Fibroblast of lung (primary cell): ENCODE results near the gene ZNHIT1. TPM values are rescaled to one million over a fixed set of nuclear protein-coding genes. Genes with fewer than 3 reads are reported as not detected.

Experiments
- DNase-seq, 2 donors: peaks; one replicate each; pipeline versions ENCODE4 v3.0.0 to v3.0.0-alpha.2; 2010; ENCODE audit warnings: low read depth in 2 of 2
- H2AFZ ChIP-seq: 2 replicates; pipeline ENCODE4 v1.5.1; 2012; ENCODE audit warnings: low read length, control low read depth, inconsistent platforms
- H3K27ac ChIP-seq: 2 replicates; pipeline ENCODE4 v1.5.1; 2011; ENCODE audit warnings: low read length, control low read depth; ENCODE audit not compliant: insufficient read depth
- H3K27me3 ChIP-seq: 2 replicates; pipeline ENCODE4 v1.5.1; 2011; ENCODE audit warnings: mild to moderate bottlenecking, low read length; ENCODE audit not compliant: control insufficient read depth, insufficient read depth
- H3K36me3 ChIP-seq: 2 replicates; pipeline ENCODE4 v1.5.1; 2011; ENCODE audit warnings: low read length; ENCODE audit not compliant: control insufficient read depth, insufficient read depth
- H3K4me1 ChIP-seq: 2 replicates; pipeline ENCODE4 v1.5.1; 2011; ENCODE audit warnings: low read length; ENCODE audit not compliant: control insufficient read depth, insufficient read depth; ENCODE audit errors: extremely low read depth
- H3K4me2 ChIP-seq: 2 replicates; pipeline ENCODE4 v1.5.1; 2011; ENCODE audit warnings: low read length, control low read depth; ENCODE audit not compliant: insufficient read depth; ENCODE audit errors: extremely low read depth
- H3K4me3 ChIP-seq, 4 experiments: fragments of 200-600 bp in 1 of 4; sonication (generic) in 1 of 4; replicated peaks in 1 of 4; 2 replicates each; pipeline ENCODE4 v1.5.1; 2011 to 2016; ENCODE audit warnings: low read length in 4 of 4, low read depth in 3 of 4, mild to moderate bottlenecking in 3 of 4, control low read depth in 2 of 4, inconsistent platforms in 1 of 4, mixed read lengths in 1 of 4; ENCODE audit not compliant: insufficient read depth in 1 of 4; ENCODE audit errors: control extremely low read depth in 1 of 4
- H3K79me2 ChIP-seq: 2 replicates; pipeline ENCODE4 v1.5.1; 2012; ENCODE audit warnings: mild to moderate bottlenecking, low read length, inconsistent platforms; ENCODE audit not compliant: control insufficient read depth, insufficient read depth
- H3K9ac ChIP-seq: 2 replicates; pipeline ENCODE4 v1.5.1; 2011; ENCODE audit warnings: mild to moderate bottlenecking, low read length, control low read depth; ENCODE audit not compliant: insufficient read depth
- H3K9me3 ChIP-seq: 2 replicates; pipeline ENCODE4 v1.5.1; 2012; ENCODE audit warnings: low read depth, low read length; ENCODE audit not compliant: control insufficient read depth, insufficient read depth
- H4K20me1 ChIP-seq: 2 replicates; pipeline ENCODE4 v1.5.1; 2011; ENCODE audit warnings: low read length; ENCODE audit not compliant: control insufficient read depth, insufficient read depth; ENCODE audit errors: extremely low read depth
- EZH2 ChIP-seq: IDR thresholded peaks from 2 replicates; pipeline ENCODE4 v1.5.1; 2012; ENCODE audit warnings: low read length, control low read depth, mild to moderate bottlenecking; ENCODE audit errors: missing control alignments
- polyA plus RNA-seq, 2 donors: library from polyadenylated mRNA; depleted of rRNA in 1 of 2; stranded (reverse) in 1 of 2; unstranded in 1 of 2; fragments of >200 nt; gene quantifications; 2 replicates each; pipeline ENCODE4 v1.2.1, GENCODE V29; 2011 to 2012; ENCODE audit warnings: missing spikeins in 1 of 2
- total RNA-seq: library from RNA; depleted of rRNA; stranded (reverse); fragments of >200 nt; gene quantifications from 2 replicates; pipeline ENCODE4 v1.2.1, GENCODE V29; 2014
- TF ChIP-seq, protein P1 (sequence below), 2 donors: IDR thresholded peaks in 1 of 2; conservative IDR thresholded peaks in 1 of 2; 1 replicate in 1 of 2; 2 replicates in 1 of 2; pipeline ENCODE4 v1.5.1; 2011 to 2012; ENCODE audit warnings: low read length in 2 of 2, control low read depth in 1 of 2, inconsistent platforms in 1 of 2, low read depth in 1 of 2, mild to moderate bottlenecking in 1 of 2

The ZNHIT1 gene
- total and polyA plus RNA-seq, 2 donors (not counting 1 experiment from before 2014, with no cell fraction given), result 36.6 to 62.1 TPM

DNA sequence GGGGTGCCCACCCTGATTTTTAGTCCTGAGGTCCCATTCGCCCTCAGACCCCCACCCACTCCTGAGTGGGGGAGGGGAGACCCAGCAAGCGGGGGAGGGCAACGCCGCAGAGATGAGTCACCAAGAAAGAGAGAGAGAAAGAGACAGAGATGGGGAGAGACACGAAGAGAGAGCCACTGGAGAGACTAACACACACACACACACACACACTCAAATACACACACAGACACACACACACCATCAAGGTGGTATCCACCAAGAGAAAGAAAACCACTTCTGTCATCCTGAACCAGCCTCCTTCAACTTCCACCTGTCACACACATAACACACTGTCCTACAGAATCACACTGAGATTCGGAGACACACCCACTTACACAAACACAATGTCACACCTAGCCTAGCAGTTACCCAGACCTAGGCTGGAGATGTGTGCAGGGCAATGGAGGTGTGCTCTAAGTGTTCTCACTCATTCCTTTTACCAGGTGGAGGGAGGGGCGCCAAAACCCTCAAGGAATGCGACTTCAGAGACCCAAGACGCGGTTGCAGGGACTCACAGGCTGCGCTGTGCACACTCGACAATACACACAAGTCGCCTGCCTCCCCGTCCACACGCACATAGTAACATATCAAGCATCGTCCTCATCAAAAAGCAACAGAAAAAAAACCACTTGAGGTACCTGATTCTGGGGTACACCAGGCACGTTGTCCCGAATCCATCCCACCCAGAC is 48.7 kb upstream of the ZNHIT1 start:
- Histone ChIP-seq H3K4me3 (peak overlapping the region in 2 of 4 experiments; percentile 4 to 20), H3K9me3 (no peaks in the 10 kb centered on the region), H3K27me3 (peaks cover 65% of the 10 kb centered on the region), H2AFZ (no peak overlapping the region), H3K79me2 (no peaks in the 10 kb centered on the region), H3K9ac (no peak overlapping the region), H3K4me2 (peak overlapping the region; percentile 78), H3K4me1 (peaks cover 25% of the 10 kb centered on the region), H4K20me1 (peaks cover 2% of the 10 kb centered on the region), H3K27ac (no peak overlapping the region), H3K36me3 (no peaks in the 10 kb centered on the region)
- TF ChIP-seq, protein P1, sequence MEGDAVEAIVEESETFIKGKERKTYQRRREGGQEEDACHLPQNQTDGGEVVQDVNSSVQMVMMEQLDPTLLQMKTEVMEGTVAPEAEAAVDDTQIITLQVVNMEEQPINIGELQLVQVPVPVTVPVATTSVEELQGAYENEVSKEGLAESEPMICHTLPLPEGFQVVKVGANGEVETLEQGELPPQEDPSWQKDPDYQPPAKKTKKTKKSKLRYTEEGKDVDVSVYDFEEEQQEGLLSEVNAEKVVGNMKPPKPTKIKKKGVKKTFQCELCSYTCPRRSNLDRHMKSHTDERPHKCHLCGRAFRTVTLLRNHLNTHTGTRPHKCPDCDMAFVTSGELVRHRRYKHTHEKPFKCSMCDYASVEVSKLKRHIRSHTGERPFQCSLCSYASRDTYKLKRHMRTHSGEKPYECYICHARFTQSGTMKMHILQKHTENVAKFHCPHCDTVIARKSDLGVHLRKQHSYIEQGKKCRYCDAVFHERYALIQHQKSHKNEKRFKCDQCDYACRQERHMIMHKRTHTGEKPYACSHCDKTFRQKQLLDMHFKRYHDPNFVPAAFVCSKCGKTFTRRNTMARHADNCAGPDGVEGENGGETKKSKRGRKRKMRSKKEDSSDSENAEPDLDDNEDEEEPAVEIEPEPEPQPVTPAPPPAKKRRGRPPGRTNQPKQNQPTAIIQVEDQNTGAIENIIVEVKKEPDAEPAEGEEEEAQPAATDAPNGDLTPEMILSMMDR (conservative IDR thresholded peaks at IDR 0.05 in 1 of 2, IDR thresholded peaks at IDR 0.05 in 1 of 2; ENCODE audit: low read depth in 1 of 2, low read length in 2 of 2), result no peak
- TF ChIP-seq EZH2, result no peak
- no peak for DNase-seq

DNA sequence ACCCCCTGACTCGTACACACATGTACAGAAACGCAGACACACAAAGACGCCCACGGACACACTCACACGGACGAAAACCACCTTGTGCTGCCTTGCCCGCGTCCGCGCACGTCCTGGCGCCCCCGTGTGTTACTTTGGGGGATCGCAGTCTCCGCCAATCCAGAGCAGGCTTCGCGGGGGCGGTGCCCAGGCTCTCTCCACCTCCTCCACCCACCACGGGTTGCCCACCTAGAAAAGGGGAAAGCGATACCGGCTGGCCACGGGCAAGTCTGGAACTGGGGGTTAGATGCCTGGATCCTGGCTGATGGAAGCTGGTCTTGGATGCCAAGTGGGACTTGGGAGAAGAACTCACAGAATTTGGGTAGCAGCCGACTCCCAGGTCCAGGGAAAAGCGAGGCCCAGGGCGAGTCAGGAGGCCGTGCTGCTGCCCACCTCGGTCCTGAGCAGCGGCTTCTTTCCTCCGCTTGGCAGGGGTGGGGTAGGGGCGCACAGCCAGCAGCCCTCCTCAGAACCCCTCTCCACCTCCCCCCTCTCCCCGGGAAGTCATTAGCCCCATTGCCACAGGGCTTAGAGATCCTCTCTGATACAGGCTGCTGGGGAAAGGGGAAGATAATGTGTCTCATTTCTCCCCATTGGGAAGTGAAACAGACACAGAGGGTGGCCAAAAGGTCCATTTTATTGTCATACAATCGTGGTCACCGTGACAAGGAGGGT is 48.0 kb upstream of the ZNHIT1 start:
- peak overlapping the region; percentile 78 for H3K4me2 ChIP-seq
- H3K9me3 ChIP-seq, result no peaks in the 10 kb centered on the region
- no peak for TF ChIP-seq EZH2
- TF ChIP-seq, protein P1 (conservative IDR thresholded peaks at IDR 0.05 in 1 of 2, IDR thresholded peaks at IDR 0.05 in 1 of 2; ENCODE audit: low read depth in 1 of 2, low read length in 2 of 2), result peak; percentile 88 to 97
- H3K36me3 ChIP-seq, result no peaks in the 10 kb centered on the region
- H3K4me1 ChIP-seq, result peaks cover 25% of the 10 kb centered on the region
- H3K27me3 ChIP-seq, result peaks cover 63% of the 10 kb centered on the region
- no peaks in the 10 kb centered on the region for H3K79me2 ChIP-seq
- H3K4me3 ChIP-seq, result peak overlapping the region in 1 of 4 experiments; percentile 20
- no peak overlapping the region for H3K27ac ChIP-seq
- peak; percentile 53 to 56 for DNase-seq
- H4K20me1 ChIP-seq, result peaks cover 2% of the 10 kb centered on the region
- H2AFZ ChIP-seq, result no peak overlapping the region
- H3K9ac ChIP-seq, result no peak overlapping the region

DNA sequence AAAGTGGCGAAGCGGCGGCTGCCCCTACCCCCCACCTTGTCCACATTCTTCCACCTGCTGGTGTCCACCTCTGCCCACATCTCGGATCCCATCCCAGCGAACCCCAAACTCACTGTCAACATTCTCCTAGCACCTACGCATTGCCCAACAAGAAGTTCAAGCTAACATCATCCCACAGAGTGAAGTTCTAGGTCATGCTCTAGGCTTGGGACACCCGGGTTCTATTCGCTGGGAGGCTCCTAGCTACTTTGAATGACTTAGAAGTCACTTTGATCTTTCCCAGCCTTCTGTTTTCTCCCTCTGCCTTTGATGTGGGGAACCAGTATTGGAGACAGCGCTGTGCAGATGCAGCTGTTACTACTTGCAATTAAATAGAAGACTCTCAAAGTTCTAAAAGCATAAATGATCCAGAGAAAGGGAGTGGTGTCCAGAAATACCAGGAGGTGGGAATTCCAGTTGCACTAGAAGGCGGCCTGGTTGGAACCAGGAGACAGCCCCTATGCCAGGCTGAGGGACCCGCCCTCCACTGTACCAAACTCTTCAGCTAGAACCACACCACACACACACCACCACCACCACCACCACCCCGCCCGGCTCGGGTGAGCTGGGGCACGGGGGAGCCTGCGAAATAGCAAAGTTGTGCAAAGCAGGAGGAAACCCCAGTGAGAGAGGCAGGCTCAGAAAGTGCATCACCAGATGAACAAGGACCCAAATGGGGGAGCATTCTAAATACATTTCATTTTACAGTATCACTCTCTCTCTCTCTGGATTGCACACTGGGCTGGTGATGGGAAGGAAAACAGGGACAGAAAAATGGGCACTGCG is 47.1 kb upstream of the ZNHIT1 start:
- peaks cover 23% of the 10 kb centered on the region for H3K4me1 ChIP-seq
- H2AFZ ChIP-seq, result no peak overlapping the region
- DNase-seq, result no peak
- peaks cover 66% of the 10 kb centered on the region for H3K27me3 ChIP-seq
- H3K9me3 ChIP-seq, result no peaks in the 10 kb centered on the region
- no peak overlapping the region for H3K27ac ChIP-seq
- no peak overlapping the region for H3K4me2 ChIP-seq
- H3K79me2 ChIP-seq, result no peaks in the 10 kb centered on the region
- H4K20me1 ChIP-seq, result peaks cover 2% of the 10 kb centered on the region
- H3K36me3 ChIP-seq, result no peaks in the 10 kb centered on the region
- TF ChIP-seq EZH2, result peak; percentile 82
- TF ChIP-seq, protein P1 (conservative IDR thresholded peaks at IDR 0.05 in 1 of 2, IDR thresholded peaks at IDR 0.05 in 1 of 2; ENCODE audit: low read depth in 1 of 2, low read length in 2 of 2), result no peak
- no peak overlapping the region for H3K4me3 ChIP-seq
- H3K9ac ChIP-seq, result no peak overlapping the region
